Trophoblast cell (in vitro differentiated cells and primary cell): ENCODE results near the gene HIVEP1.

ENCODE experiments used
- DNase-seq, 2 donors: peaks; one replicate each; pipeline ENCODE4 v3.0.0-alpha.2; 2016
- H2AFZ ChIP-seq: 2 replicates; pipeline ENCODE4 v1.6.1; 2013; ENCODE audit warnings: low read length, moderate library complexity, mild to moderate bottlenecking; ENCODE audit not compliant: insufficient read depth, poor library complexity
- H2AK5ac ChIP-seq: 2 replicates; pipeline ENCODE4 v1.6.1; 2013; ENCODE audit warnings: mild to moderate bottlenecking, low read length
- H2BK120ac ChIP-seq: 2 replicates; pipeline ENCODE4 v1.6.1; 2013; ENCODE audit warnings: low read length, mild to moderate bottlenecking, moderate library complexity; ENCODE audit not compliant: insufficient read depth, poor library complexity
- H2BK12ac ChIP-seq: 2 replicates; pipeline ENCODE4 v1.6.1; 2013; ENCODE audit warnings: mild to moderate bottlenecking, low read length, moderate library complexity
- H2BK5ac ChIP-seq: 2 replicates; pipeline ENCODE4 v1.6.1; 2013; ENCODE audit warnings: low read length, low read depth, moderate library complexity, mild to moderate bottlenecking; ENCODE audit not compliant: poor library complexity
- H3K14ac ChIP-seq: 2 replicates; pipeline ENCODE4 v1.6.1; 2013; ENCODE audit warnings: mild to moderate bottlenecking, low read length
- H3K18ac ChIP-seq: 2 replicates; pipeline ENCODE4 v1.6.1; 2013; ENCODE audit warnings: mild to moderate bottlenecking, low read length
- H3K23ac ChIP-seq: 2 replicates; pipeline ENCODE4 v1.6.1; 2013; ENCODE audit warnings: low read length
- H3K27ac ChIP-seq: 2 replicates; pipeline ENCODE4 v1.5.1; 2013; ENCODE audit warnings: low read depth, mild to moderate bottlenecking, inconsistent platforms, low read length, moderate library complexity
- H3K27me3 ChIP-seq: 2 replicates; pipeline ENCODE4 v1.6.1; 2013; ENCODE audit warnings: inconsistent platforms, mild to moderate bottlenecking, low read length, moderate library complexity; ENCODE audit not compliant: insufficient read depth
- H3K36me3 ChIP-seq, 2 experiments: 1 replicate in 1 of 2; 2 replicates in 1 of 2; pipeline ENCODE4 v1.6.1; 2013; ENCODE audit warnings: low read length in 2 of 2, mild to moderate bottlenecking in 2 of 2, moderate library complexity in 1 of 2; ENCODE audit not compliant: insufficient read depth in 2 of 2, control insufficient read depth in 1 of 2
- H3K4ac ChIP-seq: 2 replicates; pipeline ENCODE4 v1.6.1; 2013; ENCODE audit warnings: low read depth, mild to moderate bottlenecking, low read length, moderate library complexity
- H3K4me1 ChIP-seq, 2 experiments: 1 replicate in 1 of 2; 2 replicates in 1 of 2; pipeline ENCODE4 v1.6.1; 2013; ENCODE audit warnings: low read length in 2 of 2, mild to moderate bottlenecking in 2 of 2, moderate library complexity in 1 of 2; ENCODE audit not compliant: insufficient read depth in 2 of 2, control insufficient read depth in 1 of 2
- H3K4me2 ChIP-seq: 2 replicates; pipeline ENCODE4 v1.6.1; 2013; ENCODE audit warnings: inconsistent platforms, mild to moderate bottlenecking, low read length, moderate library complexity
- H3K4me3 ChIP-seq: 2 replicates; pipeline ENCODE4 v1.5.1; 2013; ENCODE audit warnings: mild to moderate bottlenecking, low read depth, low read length, inconsistent platforms
- H3K79me1 ChIP-seq: one replicate; pipeline ENCODE4 v1.6.1; 2013; ENCODE audit warnings: low read length
- H3K79me2 ChIP-seq: 2 replicates; pipeline ENCODE4 v1.6.1; 2013; ENCODE audit warnings: low read length, mild to moderate bottlenecking; ENCODE audit not compliant: control insufficient read depth, insufficient read depth, poor library complexity
- H3K9ac ChIP-seq: 2 replicates; pipeline ENCODE4 v1.6.1; 2013; ENCODE audit warnings: mild to moderate bottlenecking, low read length
- H3K9me3 ChIP-seq: 2 replicates; pipeline ENCODE4 v1.6.1; 2013; ENCODE audit warnings: low read depth, mild to moderate bottlenecking, control low read depth, inconsistent platforms, low read length; ENCODE audit not compliant: insufficient read depth
- H4K12ac ChIP-seq: 2 replicates; pipeline ENCODE4 v1.6.1; 2013; ENCODE audit warnings: low read depth, mild to moderate bottlenecking, low read length, moderate library complexity
- H4K8ac ChIP-seq: 2 replicates; pipeline ENCODE4 v1.6.1; 2013; ENCODE audit warnings: low read depth, mild to moderate bottlenecking, low read length, moderate library complexity
- H4K91ac ChIP-seq: one replicate; pipeline ENCODE4 v1.6.1; 2013; ENCODE audit warnings: low read depth, mild to moderate bottlenecking, low read length, moderate library complexity
- WGBS: extraction: QIAGEN DNeasy Blood & Tissue Kit; methylation state at CpG from one replicate; pipeline ENCODE4 v1.1.7; 2013; ENCODE audit warnings: missing lambda C conversion rate; ENCODE audit not compliant: insufficient read length, insufficient coverage; ENCODE audit errors: extremely low coverage; 5-methylcytosine and 5-hydroxymethylcytosine counted together

The HIVEP1 gene

GRCh38 chr6:11989386-11989785 is 22.7 kb upstream of the HIVEP1 start:
- H3K9ac ChIP-seq, result no peak overlapping the region
- no peak overlapping the region for H2AK5ac ChIP-seq
- no peak overlapping the region for H2BK12ac ChIP-seq
- no peak overlapping the region for H3K23ac ChIP-seq
- no peak overlapping the region for H3K18ac ChIP-seq
- H3K9me3 ChIP-seq, result peaks cover 2% of the 10 kb centered on the region
- H4K91ac ChIP-seq, result no peak overlapping the region
- H4K8ac ChIP-seq, result no peak overlapping the region
- H3K4ac ChIP-seq, result no peak overlapping the region
- no peak overlapping the region for H4K12ac ChIP-seq
- H3K27me3 ChIP-seq, result no peaks in the 10 kb centered on the region
- WGBS, result no CpG with 5 or more reads among the region's 2 CpGs
- no peaks in the 10 kb centered on the region for H3K36me3 ChIP-seq
- H3K27ac ChIP-seq, result no peak overlapping the region
- peak; percentile 59 to 89 for DNase-seq
- no peaks in the 10 kb centered on the region for H3K4me1 ChIP-seq
- H3K4me2 ChIP-seq, result no peak overlapping the region
- no peak overlapping the region for H2AFZ ChIP-seq
- H2BK120ac ChIP-seq, result no peak overlapping the region
- no peaks in the 10 kb centered on the region for H3K79me2 ChIP-seq
- H3K79me1 ChIP-seq, result no peaks in the 10 kb centered on the region
- no peak overlapping the region for H3K4me3 ChIP-seq
- no peak overlapping the region for H3K14ac ChIP-seq
- H2BK5ac ChIP-seq, result no peak overlapping the region

GRCh38 chr6:11992086-11992485 is 20.0 kb upstream of the HIVEP1 start:
- no peak overlapping the region for H3K14ac ChIP-seq
- H3K27ac ChIP-seq, result no peak overlapping the region
- WGBS, result no CpG with 5 or more reads among the region's 2 CpGs
- no peak overlapping the region for H3K4ac ChIP-seq
- H2BK12ac ChIP-seq, result no peak overlapping the region
- H2AFZ ChIP-seq, result no peak overlapping the region
- no peaks in the 10 kb centered on the region for H3K36me3 ChIP-seq
- H3K9me3 ChIP-seq, result peaks cover 2% of the 10 kb centered on the region
- H4K8ac ChIP-seq, result no peak overlapping the region
- no peak overlapping the region for H3K9ac ChIP-seq
- H3K4me1 ChIP-seq, result no peaks in the 10 kb centered on the region
- no peaks in the 10 kb centered on the region for H3K79me1 ChIP-seq
- no peaks in the 10 kb centered on the region for H3K79me2 ChIP-seq
- no peak overlapping the region for H4K91ac ChIP-seq
- no peak overlapping the region for H2AK5ac ChIP-seq
- H3K4me2 ChIP-seq, result no peak overlapping the region
- no peaks in the 10 kb centered on the region for H3K27me3 ChIP-seq
- no peak overlapping the region for H3K23ac ChIP-seq
- H2BK120ac ChIP-seq, result no peak overlapping the region
- peak; percentile 57 to 88 for DNase-seq
- no peak overlapping the region for H2BK5ac ChIP-seq
- no peak overlapping the region for H3K18ac ChIP-seq
- H4K12ac ChIP-seq, result no peak overlapping the region
- H3K4me3 ChIP-seq, result no peak overlapping the region

GRCh38 chr6:11994875-11995461 is 17.1 kb upstream of the HIVEP1 start:
- Histone ChIP-seq H2AK5ac (no peak overlapping the region), H3K9me3 (no peaks in the 10 kb centered on the region), H3K79me1 (no peaks in the 10 kb centered on the region), H4K8ac (no peak overlapping the region), H2BK120ac (no peak overlapping the region), H3K9ac (no peak overlapping the region), H3K4me1 (no peaks in the 10 kb centered on the region), H3K27me3 (no peaks in the 10 kb centered on the region), H3K79me2 (no peaks in the 10 kb centered on the region), H2BK12ac (no peak overlapping the region), H3K23ac (no peak overlapping the region), H3K14ac (no peak overlapping the region), H3K18ac (no peak overlapping the region), H3K4ac (no peak overlapping the region), H2BK5ac (no peak overlapping the region), H4K12ac (no peak overlapping the region), H4K91ac (no peak overlapping the region), H3K4me3 (no peak overlapping the region), H3K4me2 (no peak overlapping the region), H3K36me3 (no peaks in the 10 kb centered on the region), H2AFZ (no peak overlapping the region), H3K27ac (no peak overlapping the region)
- WGBS, result no CpG with 5 or more reads among the region's 4 CpGs
- DNase-seq, result no peak

GRCh38 chr6:11996751-11997150 is 15.4 kb upstream of the HIVEP1 start:
- H4K8ac ChIP-seq, result no peak overlapping the region
- H3K79me1 ChIP-seq, result no peaks in the 10 kb centered on the region
- no peak overlapping the region for H3K4me3 ChIP-seq
- no peaks in the 10 kb centered on the region for H3K79me2 ChIP-seq
- H2AK5ac ChIP-seq, result no peak overlapping the region
- H3K27ac ChIP-seq, result no peak overlapping the region
- DNase-seq, result no peak
- no peak overlapping the region for H3K14ac ChIP-seq
- no peaks in the 10 kb centered on the region for H3K9me3 ChIP-seq
- no peak overlapping the region for H2BK12ac ChIP-seq
- H3K4ac ChIP-seq, result no peak overlapping the region
- no peak overlapping the region for H4K91ac ChIP-seq
- H3K23ac ChIP-seq, result no peak overlapping the region
- H3K4me1 ChIP-seq, result no peaks in the 10 kb centered on the region
- no peaks in the 10 kb centered on the region for H3K27me3 ChIP-seq
- no peak overlapping the region for H3K9ac ChIP-seq
- H2BK120ac ChIP-seq, result no peak overlapping the region
- H3K18ac ChIP-seq, result no peak overlapping the region
- no peak overlapping the region for H3K4me2 ChIP-seq
- no peak overlapping the region for H4K12ac ChIP-seq
- H2BK5ac ChIP-seq, result no peak overlapping the region
- H2AFZ ChIP-seq, result no peak overlapping the region
- WGBS, result no CpG with 5 or more reads among the region's 1 CpG
- H3K36me3 ChIP-seq, result no peaks in the 10 kb centered on the region
